NCI-H2107 treated with DMSO at 0.1 percent for 48 hours (cell line): Measurements from ENCODE around the gene APP.
A peak's percentile ranks its signal among the peaks of the same experiment; 100 is the strongest.

Source experiments
- DNase-seq: peaks from one replicate; lab custom pipeline; 2025; ENCODE audit not compliant: unreplicated experiment; lab: John Stamatoyannopoulos, UW

APP gene

DNA sequence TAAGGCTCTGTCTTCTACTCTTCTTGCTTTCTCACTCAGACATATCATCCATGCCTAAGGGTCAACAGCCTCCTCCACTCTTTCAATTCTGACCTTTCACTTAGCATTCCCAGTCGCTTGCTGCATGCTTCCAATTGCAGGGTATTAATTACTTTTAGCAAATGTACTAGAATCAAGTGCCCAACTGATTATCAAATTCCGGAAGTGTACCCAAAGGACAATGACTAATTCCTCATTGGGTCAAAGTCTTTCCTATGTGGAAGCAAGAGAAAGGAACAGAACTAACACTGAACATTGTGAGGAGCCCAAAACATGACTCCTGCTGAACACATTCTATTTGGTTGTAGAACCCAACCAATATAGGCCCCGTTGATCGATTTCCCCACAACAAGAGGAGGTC lies 101.8 kb downstream of the APP start:
- no peak for DNase-seq

DNA sequence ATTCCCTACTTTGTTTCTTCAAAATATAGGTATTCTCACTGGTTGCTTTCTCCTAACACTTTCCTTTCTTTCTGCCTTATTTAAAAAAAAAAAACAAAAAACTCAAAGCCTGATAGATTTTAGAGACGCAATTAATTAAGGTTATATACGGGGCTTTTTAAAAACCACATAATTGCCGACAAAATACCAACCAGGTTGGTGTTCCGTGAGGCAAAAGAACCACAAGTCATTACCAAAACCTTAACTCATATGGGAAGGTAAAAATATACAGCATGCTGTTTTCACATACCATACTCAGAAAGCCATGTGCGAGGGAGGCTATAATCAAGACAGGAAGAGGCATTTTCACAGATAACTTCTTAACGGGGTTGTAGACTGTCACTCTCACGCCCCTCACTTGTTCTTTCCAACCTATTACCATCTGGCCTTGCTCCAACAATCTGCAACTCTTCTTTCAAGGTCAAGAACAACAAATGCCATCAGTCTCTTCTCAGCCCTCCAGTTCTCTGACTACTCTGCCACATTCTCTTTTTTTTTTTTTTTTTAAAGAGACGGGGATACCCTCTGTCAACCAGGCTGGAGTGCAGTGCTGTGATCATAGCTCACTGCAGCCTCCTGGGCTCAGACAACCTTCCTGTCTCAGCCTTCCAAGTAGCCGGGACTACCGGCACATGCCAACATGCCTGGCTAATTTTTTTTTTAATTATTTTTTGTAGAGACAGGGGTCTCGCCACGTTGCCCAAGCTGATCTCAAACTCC lies 102.6 kb downstream of the APP start:
- DNase-seq, result no peak

DNA sequence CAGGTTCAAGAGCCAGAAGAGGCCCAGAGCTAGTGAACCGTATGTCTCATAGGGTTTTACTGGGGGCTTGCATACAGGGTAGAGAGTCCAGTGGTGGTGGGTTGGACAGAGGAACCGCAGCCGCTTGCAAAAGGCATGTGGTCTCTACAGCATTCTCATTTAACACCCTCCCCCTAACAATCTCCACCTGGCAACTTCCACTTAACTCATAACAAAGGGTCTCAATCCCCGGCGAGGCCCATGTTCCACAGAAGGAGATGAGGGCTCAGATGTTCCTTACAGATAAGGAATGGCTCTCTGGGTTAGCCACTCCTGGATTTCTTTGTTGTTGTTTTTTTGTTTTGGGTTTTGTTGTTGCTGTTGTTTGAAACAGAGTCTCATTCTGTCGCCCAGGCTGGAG lies 106.1 kb downstream of the APP start:
- DNase-seq, result no peak

DNA sequence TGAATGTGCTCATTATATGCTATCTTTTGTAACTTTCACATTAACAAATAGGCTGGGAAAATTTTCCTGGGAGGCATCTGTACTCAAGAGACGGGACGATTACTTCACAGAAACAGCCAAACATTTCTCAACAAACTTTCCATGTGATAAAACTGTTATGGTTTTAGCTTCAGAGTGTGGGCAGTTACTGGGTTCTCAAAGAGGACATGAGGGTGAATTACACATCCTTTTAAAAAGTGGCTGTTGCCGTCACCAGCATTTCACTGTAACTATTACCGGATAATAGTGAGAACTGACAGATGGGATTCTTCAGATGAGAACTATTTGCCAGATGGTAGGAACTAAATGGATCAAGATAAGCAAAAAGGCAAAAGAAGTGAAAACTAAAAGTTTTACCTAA lies 109.1 kb downstream of the APP start:
- no peak for DNase-seq

DNA sequence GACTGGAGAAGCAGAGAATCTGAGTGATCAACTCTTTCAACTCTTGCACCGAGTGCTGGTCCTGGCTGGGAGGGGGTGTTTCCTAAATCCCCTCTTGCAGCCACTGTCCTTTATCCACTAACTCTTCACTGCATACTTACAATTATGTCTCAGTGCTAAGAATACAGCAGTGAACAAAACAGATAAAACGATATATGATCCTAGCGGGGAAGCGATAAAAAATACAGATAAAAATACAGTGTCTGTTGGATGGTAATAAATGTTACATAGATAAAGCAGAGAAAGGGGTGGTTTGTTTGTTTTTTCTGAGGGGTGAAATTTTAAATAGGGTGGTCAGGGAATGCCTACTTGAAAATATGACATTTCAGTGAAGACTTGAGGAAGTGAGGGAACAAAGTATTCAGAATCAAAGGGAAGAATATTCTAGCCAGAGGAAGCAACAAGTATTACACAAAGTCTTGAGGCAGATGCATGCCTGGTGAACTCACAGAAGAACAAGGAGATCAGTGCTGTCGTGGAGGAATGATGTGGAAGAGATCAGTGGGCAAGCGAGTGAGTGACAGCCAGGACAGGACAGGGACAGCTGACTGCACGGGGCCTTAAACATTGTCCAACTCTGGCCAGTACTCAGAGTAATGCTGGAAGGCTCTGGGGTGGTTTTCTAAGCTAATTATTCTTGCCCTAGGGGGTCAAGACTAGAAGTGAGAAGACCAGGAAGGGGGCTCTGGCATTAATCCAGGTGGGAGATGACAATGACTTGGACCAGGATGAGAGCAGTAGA lies 110.0 kb downstream of the APP start:
- DNase-seq, result no peak

DNA sequence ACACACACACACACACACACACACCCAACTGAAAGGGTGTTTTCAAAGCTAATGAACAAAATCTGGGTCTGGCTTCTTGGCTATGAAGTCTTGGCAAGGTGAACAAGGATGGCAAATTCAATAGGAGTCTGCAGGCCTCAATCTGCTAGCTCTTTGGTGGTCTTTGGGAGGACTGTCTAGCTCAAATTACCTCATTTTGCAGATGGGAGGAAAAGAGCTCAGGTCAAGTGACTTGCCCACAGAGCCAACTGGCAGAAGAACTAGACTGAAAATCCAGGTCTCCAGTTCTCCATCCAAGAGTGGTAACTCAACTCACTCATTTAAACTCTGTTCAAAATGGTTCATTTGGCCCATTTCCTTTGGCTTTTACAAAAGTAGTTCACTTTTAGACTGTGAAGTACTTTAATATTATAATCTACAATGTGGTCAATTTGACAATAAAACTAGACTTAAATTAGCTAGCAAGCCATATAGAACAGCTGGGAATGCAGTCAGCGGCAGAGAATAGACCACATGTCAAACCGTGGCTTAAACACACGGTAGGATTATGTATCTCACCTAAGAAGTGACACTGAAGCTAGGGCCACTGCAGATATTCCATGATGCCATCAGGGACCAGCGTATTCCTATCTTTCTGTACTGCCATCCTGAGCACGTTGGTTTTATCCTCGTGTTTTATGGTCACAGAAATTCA lies 112.9 kb downstream of the APP start:
- DNase-seq, result no peak

DNA sequence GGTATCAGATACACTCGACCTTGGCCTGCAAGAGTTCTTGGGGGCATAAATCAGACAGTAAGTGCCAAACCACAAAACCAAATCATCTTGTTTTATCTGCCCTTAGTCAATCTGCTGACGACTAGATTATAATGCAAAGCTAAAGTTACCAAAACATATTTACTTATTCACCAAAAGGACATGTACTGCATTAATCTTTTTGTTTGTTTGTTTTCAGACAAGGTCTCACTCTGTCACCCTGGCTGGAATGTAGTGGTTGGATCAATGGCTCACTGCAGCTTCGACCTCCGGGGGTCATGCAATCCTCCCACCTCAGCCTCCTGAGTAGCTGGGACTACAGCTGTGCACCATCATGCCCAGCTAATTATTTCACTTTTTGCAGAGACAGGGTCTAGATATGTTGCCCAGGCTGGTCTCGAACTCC lies 114.7 kb downstream of the APP start:
- DNase-seq, result no peak

DNA sequence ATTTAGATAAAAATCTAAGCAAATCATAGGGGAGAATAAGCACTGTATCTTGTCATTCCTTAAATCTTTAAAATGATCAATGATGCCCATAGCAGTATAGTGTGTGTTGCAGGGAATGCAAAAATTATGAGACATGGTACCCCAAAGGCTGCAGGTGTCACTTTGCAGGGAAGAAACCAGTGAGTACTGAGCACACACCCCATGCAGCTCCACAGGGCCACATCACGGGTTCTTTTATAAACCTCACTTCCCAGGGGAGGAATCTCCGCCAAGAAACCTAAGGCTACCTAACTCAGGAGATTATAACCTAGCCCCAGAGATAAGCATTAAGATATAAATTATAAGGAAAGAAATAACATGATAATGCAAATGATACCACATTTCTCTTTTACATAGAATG lies 115.6 kb downstream of the APP start:
- peak; percentile 26 for DNase-seq

DNA sequence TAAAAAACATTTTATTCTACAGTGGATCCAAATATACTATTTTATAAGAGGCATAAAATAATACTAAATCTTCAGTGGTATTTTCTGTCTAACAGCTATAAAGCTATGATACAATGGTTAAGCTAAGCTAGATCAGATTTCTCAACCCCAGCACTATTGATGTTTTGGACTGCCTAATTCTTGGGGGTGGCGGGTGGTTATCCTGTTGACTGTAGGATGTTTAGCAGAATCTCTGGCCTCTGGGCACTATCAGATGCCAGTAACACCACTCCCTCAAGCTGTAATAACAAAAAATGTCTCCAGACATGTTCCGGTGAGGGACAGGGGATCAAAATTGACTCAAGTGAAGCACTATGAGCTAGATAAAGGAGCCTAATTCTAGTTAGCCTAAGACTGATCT lies 118.5 kb downstream of the APP start:
- DNase-seq, result no peak

DNA sequence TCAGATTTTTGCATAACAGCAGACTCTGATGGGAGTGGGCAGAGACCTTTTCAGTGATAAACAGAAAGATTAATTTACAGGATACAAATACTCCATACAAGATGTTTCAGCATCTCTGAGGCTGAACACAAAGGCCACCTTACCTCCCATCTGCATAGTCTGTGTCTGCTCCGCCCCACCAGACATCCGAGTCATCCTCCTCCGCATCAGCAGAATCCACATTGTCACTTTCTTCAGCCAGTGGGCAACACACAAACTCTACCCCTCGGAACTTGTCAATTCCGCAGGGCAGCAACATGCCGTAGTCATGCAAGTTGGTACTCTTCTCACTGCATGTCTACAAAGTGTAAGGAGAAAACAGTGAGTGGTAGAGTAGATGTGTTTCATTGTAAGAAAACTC lies 119.7 kb downstream of the APP start:
- DNase-seq, result no peak

DNA sequence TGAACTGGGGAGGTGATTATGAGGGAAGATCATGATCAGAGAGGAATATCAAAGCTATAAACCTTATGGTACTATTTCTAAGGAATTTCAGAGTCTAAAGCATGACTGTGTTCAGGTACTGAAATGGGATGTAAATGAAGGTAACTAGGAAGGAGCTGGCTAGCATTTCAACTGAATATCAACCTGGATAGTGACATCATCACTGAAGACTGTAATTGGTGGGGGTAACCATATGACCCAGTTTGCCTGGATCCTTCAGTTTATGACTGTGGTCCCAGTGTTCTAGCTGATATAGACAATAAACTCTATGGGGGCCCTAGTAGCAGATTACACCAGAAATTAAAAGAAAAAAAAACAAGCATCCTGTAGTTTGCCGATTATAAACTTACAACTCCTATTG lies 120.8 kb downstream of the APP start:
- DNase-seq, result no peak

DNA sequence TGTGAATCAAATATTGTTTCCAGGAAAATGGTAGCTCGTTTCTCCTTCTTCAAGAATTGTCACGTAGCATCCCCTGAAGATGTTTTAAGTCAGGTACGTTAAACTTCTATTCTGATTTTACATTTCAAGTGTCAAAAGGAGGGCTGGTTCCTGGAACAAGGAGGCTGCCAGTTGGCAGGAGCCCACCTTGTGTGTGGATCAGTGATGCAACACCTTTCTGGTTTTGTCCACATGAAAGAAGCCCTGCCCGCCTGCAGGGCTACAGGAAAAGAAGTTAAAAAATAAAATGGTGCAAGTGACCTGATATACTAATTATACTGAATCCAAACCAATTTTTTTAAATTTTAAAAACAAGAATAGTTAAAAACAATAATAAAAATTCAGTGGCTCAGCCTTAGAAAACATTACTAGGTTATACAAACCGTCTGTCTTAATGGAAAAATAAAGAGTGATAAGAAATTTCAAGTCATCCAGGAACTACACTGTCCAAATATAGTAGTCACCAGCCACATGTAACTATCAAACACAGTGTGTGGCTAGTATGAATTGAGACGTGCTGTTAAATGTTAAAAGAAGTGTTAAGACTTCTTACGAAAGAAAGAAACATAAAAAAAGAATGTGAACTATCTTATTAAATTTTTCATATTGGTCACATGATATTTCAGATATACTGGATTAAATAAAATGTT lies 123.1 kb downstream of the APP start:
- no peak for DNase-seq

DNA sequence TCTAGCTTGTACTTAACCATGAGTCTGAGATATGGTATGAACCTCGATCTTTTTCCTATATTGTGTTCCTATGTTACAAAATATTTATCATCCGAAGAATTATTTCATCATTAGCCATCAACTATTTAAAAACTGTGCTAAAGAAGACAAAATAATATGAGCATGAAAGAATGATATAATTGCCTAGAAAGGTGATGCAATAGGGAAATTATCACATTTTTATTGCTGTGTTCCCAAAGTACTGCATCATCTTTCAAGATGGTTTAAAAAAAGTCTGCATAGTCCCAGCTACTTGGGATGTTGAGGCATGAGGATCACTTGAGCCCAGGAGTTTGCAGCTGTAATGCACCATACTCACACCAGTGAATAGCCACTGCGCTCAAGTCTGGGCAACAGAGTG lies 126.7 kb downstream of the APP start:
- no peak for DNase-seq

DNA sequence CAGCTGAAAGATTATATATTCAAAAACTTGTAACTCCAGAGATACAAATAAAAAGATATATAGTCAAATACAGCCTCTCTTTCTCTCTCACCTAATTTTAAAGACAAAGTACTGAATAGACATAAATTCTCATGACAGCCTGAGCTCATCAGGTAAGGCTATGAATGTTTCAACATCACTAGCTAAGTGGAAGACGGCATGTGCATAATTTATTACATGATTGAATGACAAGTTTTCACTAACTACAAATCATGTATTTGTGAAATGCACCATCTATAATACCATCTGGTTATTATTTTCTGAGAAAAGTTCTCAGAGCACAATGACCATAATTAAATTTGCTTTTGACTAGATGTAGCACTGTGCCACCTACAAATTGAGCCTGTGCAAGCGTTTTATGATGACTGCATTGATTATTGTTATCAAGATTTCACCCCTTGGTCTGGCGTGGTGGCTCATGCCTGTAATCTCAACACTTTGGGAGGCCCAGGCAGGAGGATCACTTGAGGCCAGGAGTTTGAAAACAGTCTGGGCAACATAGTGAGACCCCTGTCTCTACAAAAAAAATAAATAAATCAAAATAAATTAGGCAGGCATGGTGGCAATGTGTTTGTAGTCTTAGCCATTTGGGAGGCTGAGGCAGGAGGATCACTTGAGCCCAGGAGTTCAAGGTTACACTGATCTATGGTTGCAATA lies 128.2 kb downstream of the APP start:
- DNase-seq, result no peak

DNA sequence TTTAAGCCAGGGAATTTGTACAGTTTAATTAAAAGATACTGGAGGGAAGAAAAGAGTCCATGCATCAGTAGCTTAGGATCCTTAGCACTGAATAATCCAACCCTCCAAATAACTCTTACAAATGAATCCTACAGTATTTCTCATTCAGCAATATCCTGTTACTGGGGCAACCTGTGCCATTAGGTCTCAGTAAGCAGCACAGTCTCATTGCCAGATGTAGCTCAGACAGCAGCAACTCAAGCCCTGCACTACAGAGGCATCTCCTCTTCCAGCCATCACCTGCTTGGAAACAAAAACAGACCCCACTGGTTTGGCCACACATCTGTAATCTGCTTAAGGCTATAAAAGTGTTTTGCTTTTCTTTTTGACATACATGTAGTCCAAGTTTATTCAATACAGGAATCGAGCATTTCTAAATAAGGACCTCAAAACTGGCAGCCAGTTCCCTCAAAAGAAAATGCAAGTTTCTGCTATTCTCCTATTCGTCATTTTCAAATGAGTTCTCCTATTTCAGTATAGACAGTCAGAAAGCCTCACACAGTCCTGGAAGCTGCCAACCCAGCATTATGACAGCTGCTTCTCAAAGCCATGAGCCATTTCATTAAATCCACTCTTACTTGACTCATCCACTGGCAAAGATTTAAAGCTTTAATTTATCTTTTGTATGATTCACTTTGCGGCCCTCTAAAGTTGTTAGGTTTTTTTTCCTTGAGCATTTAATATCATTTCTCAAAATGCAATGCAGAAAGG lies 129.0 kb downstream of the APP start:
- no peak for DNase-seq

DNA sequence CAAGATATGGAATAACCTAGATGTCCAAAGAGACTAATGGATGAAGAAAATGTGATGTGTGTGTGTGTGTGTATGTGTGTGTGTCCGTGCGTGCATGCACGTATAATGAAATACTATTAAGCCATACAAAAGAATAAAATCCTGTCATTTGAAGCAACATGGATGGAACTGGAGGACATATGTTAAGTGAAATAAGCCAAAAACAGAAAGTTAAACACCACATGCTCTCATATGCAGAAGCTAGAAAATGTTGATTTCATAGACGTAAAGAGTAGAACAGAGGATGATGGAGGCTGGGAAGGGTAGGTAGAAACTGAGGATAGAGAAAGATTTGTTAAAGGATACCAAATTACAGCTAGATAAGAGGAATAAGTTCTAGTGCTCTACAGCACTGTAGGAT lies 133.7 kb downstream of the APP start:
- no peak for DNase-seq

DNA sequence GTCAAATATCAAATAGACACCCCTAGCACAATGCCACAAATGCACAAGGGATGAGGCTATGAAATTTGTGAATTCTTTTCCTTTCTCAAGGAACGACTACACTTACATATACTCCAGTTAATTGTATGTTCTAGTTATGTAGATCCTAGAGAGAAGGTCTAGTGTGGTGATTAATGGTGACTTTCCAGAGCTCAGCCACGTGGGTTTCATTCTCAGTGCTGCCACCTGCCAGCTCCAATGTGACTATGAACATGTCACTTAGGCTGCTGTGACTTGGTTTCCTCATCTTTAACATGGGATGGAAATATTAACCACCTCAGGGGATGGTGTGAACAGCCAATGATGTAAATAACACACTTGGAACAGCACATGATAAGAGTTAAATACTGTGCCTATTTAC lies 138.3 kb downstream of the APP start:
- no peak for DNase-seq

DNA sequence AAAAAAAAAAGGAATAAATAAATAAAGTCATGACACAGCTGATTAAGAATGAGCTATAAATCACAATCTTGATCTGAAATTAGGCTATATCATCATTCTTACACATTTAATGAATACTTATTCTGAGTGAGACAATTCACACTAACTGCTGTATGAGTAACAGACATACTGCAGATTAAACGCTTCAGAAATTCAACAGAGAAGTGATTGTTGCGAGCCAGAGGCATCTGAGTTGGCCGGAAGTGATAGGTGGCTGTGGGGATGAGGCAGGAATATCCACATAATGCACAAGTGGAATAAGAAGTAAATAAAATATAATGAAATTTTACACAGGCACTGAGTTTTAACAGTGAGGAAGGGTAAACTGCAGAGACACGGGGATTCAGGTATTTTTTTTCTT lies 142.4 kb downstream of the APP start:
- DNase-seq, result no peak

DNA sequence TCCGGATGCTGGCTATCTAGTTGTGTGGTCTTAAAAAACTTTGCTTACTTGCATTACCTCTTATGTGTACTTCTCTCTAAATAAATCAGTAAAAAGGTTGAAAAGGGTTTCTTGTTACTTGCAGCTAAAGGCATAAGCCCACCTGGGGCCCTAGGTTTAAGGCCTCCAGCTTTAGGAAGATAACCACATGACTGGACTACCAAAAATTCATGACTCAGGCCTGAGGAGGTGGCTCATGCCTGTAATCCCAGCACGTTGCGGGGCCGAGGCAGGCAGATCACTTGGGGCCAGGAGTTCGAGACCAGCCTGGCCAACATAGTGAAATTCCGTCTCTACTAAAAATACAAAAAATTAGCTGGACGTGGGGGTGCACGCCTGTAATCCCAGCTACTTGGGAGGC lies 142.9 kb downstream of the APP start:
- no peak for DNase-seq
